ENCODE data around the gene NEMP1. TPM values are rescaled to one million over a fixed set of nuclear protein-coding genes. Genes with fewer than 3 reads are reported as not detected.

The NEMP1 gene
- total and polyA plus RNA-seq, 4 experiments from 2014 or later, result 4.6 to 27.2 (median 16.8) TPM

GRCh38 chr12:57112492-57113294, 34.1 kb upstream of the NEMP1 start:
- H3K9me3 Mint-ChIP-seq, result peaks cover 0 to 10% (median 0%) of the 10 kb centered on the region in 8 donors
- CTCF ChIA-PET (ENCODE audit: partially characterized antibody), result interaction anchor here (0.5 to 9.3 kb wide), 30 partner anchors 13 to 599 kb away, joined by 3 to 458 read pairs (median 5); partner anchors contain the start of genes LRP1, MYO1A, NAB2 and NEMP1

GRCh38 chr12:57111031-57111734, 32.6 kb upstream of the NEMP1 start, which contains the start of gene STAT6:
STAT6 (minus strand) TSS chr12:57111362; CDS start chr12:57108278, 3,084 bp downstream.
- peaks cover 22% of the 10 kb centered on the region for H3K36me3 ChIP-seq (ENCODE audit: insufficient read depth, low read length)
- ChIA-PET CTCF (ENCODE audit: partially characterized antibody) (interaction anchor here (0.6 to 9.3 kb wide), 31 partner anchors 9 to 597 kb away, joined by 3 to 458 read pairs (median 5); partner anchors contain the start of genes GLI1, LRP1, MYO1A and NAB2), POLR2A (ENCODE audit: partially characterized antibody) (interaction anchor here (0.5 to 12.1 kb wide), 31 partner anchors 10 to 1248 kb away, joined by 3 to 622 read pairs (median 6); partner anchors contain the start of genes ARHGAP9, BAZ2A, CNPY2 and IL23A)
- no peaks in the 10 kb centered on the region for H3K9me3 ChIP-seq (ENCODE audit: control insufficient read depth in 1 of 2, low read length in 2 of 2)
- intact Hi-C loops (cut with micrococcal nuclease), result loop anchor here (1.0 to 5.0 kb wide), 3 partner anchors 23 to 424 kb away; partner anchors contain the start of genes NEMP1 and PTGES3
- no peaks in the 10 kb centered on the region for H3K27me3 ChIP-seq (ENCODE audit: insufficient read depth, low read length)
- peaks cover 20 to 43% of the 10 kb centered on the region in 2 donors for H3K36me3 Mint-ChIP-seq
- peaks cover 28 to 64% (median 38%) of the 10 kb centered on the region in 4 donors for H3K4me1 Mint-ChIP-seq
- peaks cover 34% of the 10 kb centered on the region for H3K4me1 ChIP-seq (ENCODE audit: insufficient read depth, low read length)
- peak within 1 kb of the TSS; percentile 93 for H3K27ac ChIP-seq (ENCODE audit: low read depth, low read length)
- peak within 1 kb of the TSS; percentile 90 to 99 for H3K4me3 ChIP-seq (ENCODE audit: low read length in 2 of 2)
- H3K27me3 Mint-ChIP-seq, result peaks cover 0 to 4% of the 10 kb centered on the region in 2 donors
- H3K27ac Mint-ChIP-seq, result peak within 1 kb of the TSS; percentile 94 to 100 (median 98)
- H3K9me3 Mint-ChIP-seq, result peaks cover 0 to 10% (median 0%) of the 10 kb centered on the region in 8 donors
- peak within 1 kb of the TSS; percentile 93 to 100 (median 96) for H3K4me3 Mint-ChIP-seq
- DNase-seq, result peak; percentile 87 to 96 (median 90)

More at GRCh38 chr12:57112492-57113294, 34.1 kb upstream of the NEMP1 start:
- Mint-ChIP-seq H3K27ac (peak overlapping the region; percentile 94 to 100 (median 98)), H3K36me3 (peaks cover 8 to 28% of the 10 kb centered on the region in 2 donors), H3K4me3 (peak overlapping the region; percentile 93 to 100 (median 96)), H3K27me3 (peaks cover 0 to 4% of the 10 kb centered on the region in 2 donors), H3K4me1 (peaks cover 21 to 51% (median 31%) of the 10 kb centered on the region in 4 donors)
- H3K9me3 ChIP-seq (ENCODE audit: control insufficient read depth in 1 of 2, low read length in 2 of 2), result no peaks in the 10 kb centered on the region
- H3K27ac ChIP-seq (ENCODE audit: low read depth, low read length), result peak overlapping the region; percentile 93
- peak overlapping the region in 1 of 2 donors; percentile 90 for H3K4me3 ChIP-seq (ENCODE audit: low read length in 2 of 2)
- H3K27me3 ChIP-seq (ENCODE audit: insufficient read depth, low read length), result no peaks in the 10 kb centered on the region
- peaks cover 7% of the 10 kb centered on the region for H3K36me3 ChIP-seq (ENCODE audit: insufficient read depth, low read length)
- peaks cover 31% of the 10 kb centered on the region for H3K4me1 ChIP-seq (ENCODE audit: insufficient read depth, low read length)
- POLR2A ChIA-PET (ENCODE audit: partially characterized antibody), result interaction anchor here (0.6 to 12.1 kb wide), 37 partner anchors 8 to 856 kb away, joined by 3 to 622 read pairs (median 5); partner anchors contain the start of genes BAZ2A, IL23A, LRP1 and NAB2
- no peak for DNase-seq
- intact Hi-C loops (cut with micrococcal nuclease), result loop anchor here (1.0 to 5.0 kb wide), 8 partner anchors 12 to 599 kb away; partner anchors contain the start of genes LRP1 and PTGES3

DNA sequence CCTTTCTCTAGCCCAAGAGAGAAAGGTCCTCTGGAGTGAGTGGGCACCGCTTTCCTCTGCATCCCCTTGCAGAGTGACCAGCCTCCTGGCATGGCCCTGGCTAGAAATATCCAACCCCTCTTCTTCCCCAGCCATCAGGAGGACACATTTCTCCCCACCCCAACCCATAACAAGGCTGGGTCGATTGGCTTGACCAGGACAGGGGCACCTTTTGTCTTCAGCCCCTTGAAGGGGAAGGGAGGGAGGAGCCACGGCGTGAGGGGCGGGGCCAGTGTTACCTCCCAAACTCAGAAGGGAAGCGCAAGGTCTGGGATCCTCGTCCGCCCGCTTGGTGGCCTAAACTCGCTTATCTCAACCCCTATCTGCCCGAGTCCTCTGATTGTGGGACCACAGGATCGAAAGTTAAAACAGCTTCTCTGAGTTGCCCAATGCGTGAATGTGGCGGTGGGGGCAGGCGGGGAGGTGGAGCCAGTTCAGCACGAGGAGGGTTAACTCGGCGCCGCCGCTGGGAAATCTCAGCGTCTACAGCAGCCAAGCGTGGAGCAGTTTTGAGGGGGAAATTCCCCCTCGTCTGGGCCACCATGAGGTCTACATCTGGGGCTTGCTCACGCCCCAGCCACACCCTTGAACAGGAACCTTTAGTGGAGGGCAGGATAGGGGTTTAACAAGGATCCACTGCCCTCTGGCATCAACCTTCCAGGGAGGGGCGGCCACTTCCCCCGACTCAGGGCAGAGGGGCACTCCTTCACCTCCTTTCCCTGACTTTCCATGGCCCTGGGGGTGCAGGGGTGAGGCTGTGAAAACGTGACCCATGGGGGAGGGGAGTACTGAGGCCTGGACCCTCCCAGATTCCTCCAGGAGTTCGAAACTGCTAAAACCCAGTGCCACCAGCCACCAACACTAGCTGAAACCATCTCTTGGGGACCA, 31.8 kb upstream of the NEMP1 start:
- H3K27ac Mint-ChIP-seq, result peak overlapping the region; percentile 94 to 100 (median 98)
- peaks cover 0 to 4% of the 10 kb centered on the region in 2 donors for H3K27me3 Mint-ChIP-seq
- peaks cover 23 to 49% of the 10 kb centered on the region in 2 donors for H3K36me3 Mint-ChIP-seq
- H3K4me1 Mint-ChIP-seq, result peaks cover 28 to 64% (median 38%) of the 10 kb centered on the region in 4 donors
- ChIA-PET CTCF (ENCODE audit: partially characterized antibody) (interaction anchor here (0.6 to 9.3 kb wide), 14 partner anchors 13 to 474 kb away, joined by 3 to 458 read pairs (median 8); partner anchors contain the start of genes LRP1, MYO1A, NAB2 and NACA), POLR2A (ENCODE audit: partially characterized antibody) (interaction anchor here (0.5 to 12.1 kb wide), 21 partner anchors 14 to 1247 kb away, joined by 3 to 622 read pairs (median 15); partner anchors contain the start of genes BAZ2A, LRP1, NAB2 and NEMP1)
- H3K4me3 ChIP-seq (ENCODE audit: low read length in 2 of 2), result peak overlapping the region; percentile 90 to 99
- H3K27ac ChIP-seq (ENCODE audit: low read depth, low read length), result peak overlapping the region; percentile 93
- H3K9me3 Mint-ChIP-seq, result peaks cover 0 to 10% (median 0%) of the 10 kb centered on the region in 8 donors
- peaks cover 34% of the 10 kb centered on the region for H3K4me1 ChIP-seq (ENCODE audit: insufficient read depth, low read length)
- H3K4me3 Mint-ChIP-seq, result peak overlapping the region; percentile 93 to 100 (median 96)
- no peaks in the 10 kb centered on the region for H3K9me3 ChIP-seq (ENCODE audit: control insufficient read depth in 1 of 2, low read length in 2 of 2)
- peak; percentile 46 to 92 (median 56) for DNase-seq
- intact Hi-C loops (cut with micrococcal nuclease), result loop anchor here (1.0 to 5.0 kb wide), 3 partner anchors 22 to 423 kb away; partner anchors contain the start of genes NEMP1 and PTGES3
- no peaks in the 10 kb centered on the region for H3K27me3 ChIP-seq (ENCODE audit: insufficient read depth, low read length)
- H3K36me3 ChIP-seq (ENCODE audit: insufficient read depth, low read length), result peaks cover 30% of the 10 kb centered on the region

DNA sequence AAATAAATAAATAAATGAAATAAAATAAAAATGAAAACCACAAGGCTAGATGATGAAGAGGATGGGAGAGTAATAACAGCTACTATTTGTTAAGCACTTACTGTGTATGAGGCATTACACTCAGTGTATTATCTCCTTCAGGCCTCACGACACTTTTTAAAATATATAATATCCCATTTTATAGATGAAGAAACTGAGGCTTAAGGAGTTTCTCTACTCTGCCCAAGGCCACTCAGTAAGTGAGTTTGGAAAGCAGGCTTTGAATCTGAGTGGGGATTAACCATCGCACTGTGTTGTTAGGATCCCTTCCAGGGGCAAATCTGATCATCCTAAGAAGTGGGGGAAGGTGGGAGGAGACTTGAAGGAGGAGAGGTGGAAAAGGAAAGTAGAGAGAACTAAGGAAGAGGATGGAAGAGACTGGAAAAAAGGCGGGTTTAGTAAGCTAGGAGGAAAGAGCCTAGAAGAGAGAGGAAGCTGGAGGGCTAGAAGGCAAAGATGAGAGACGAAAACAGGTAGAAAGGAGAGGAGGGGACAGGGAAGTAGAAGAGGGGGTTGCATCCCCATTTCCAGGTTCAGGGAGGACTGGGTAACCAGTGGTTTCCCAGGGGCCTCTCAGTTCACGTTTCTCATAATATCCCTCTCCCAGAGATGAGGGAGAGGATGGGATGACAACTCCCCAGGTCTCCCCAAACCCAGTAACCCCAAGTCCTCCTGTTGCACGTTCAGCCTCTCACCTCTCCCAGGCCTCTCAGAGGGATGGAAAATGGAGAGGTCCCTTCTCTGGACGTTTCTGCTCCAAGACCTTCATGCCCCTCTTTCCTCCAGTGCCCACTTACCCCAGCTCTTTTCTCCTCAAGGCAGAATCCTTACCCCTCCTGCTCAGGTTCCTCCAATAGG, 30.9 kb upstream of the NEMP1 start:
- no peak for DNase-seq
- intact Hi-C loops (cut with micrococcal nuclease), result loop anchor here (5.0 kb wide), 1 partner anchor 422 kb away; the partner anchor contains the start of gene PTGES3
- Mint-ChIP-seq H3K9me3 (peaks cover 0 to 10% (median 0%) of the 10 kb centered on the region in 8 donors), H3K4me1 (peaks cover 28 to 64% (median 40%) of the 10 kb centered on the region in 4 donors), H3K36me3 (peaks cover 27 to 57% of the 10 kb centered on the region in 2 donors), H3K4me3 (peak overlapping the region; percentile 93 to 100 (median 96)), H3K27ac (peak overlapping the region; percentile 94 to 100 (median 98)), H3K27me3 (peaks cover 0 to 4% of the 10 kb centered on the region in 2 donors)
- H3K27me3 ChIP-seq (ENCODE audit: insufficient read depth, low read length), result no peaks in the 10 kb centered on the region
- peaks cover 34% of the 10 kb centered on the region for H3K4me1 ChIP-seq (ENCODE audit: insufficient read depth, low read length)
- peak overlapping the region; percentile 90 to 99 for H3K4me3 ChIP-seq (ENCODE audit: low read length in 2 of 2)
- H3K36me3 ChIP-seq (ENCODE audit: insufficient read depth, low read length), result peaks cover 39% of the 10 kb centered on the region
- ChIA-PET CTCF (ENCODE audit: partially characterized antibody) (interaction anchor here (1.0 to 9.3 kb wide), 4 partner anchors 14 to 38 kb away, joined by 3 to 458 read pairs (median 98); partner anchors contain the start of genes LRP1, NAB2 and NEMP1), POLR2A (ENCODE audit: partially characterized antibody) (interaction anchor here (0.6 to 12.1 kb wide), 7 partner anchors 15 to 384 kb away, joined by 3 to 622 read pairs (median 90); partner anchors contain the start of genes NAB2, NEMP1 and ZBTB39)
- peak overlapping the region; percentile 93 for H3K27ac ChIP-seq (ENCODE audit: low read depth, low read length)
- H3K9me3 ChIP-seq (ENCODE audit: control insufficient read depth in 1 of 2, low read length in 2 of 2), result no peaks in the 10 kb centered on the region

DNA sequence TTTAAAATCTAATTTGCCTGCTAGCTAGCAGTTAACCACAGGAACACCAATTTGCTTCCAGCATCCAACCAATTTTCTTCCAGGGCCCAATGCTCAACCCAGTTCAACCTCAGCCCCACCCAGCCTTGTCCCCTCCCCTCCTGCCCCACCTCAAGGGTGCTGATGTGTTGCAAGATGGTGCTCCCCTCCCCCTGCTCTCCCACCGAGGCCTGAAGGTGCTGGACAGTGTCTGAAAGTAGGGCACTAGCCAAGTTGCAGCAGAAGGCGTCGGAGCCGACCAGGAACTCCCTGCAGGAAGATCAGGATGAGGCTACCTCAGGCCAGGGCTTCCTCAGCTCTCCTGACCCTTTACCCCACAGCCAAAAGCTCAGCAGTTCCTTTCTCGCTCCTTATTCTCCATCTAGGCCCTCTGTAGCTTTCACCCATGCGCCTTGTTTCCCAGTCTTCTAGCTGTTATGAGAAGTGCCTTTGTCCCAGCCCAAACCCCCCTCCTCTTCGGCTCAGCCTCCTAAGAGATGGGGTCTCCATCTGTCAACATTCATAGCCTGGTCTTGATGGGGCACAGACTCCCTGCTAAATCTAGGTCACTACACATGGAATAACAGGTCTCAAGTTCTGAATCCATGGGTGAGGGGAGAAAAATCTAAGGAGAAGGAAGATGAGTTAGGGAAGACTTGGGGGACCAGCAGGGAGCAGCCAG, 29.0 kb upstream of the NEMP1 start:
- ChIA-PET POLR2A (ENCODE audit: partially characterized antibody) (interaction anchor here (5.3 to 12.1 kb wide), 2 partner anchors 13 to 27 kb away, joined by 284 to 622 read pairs; partner anchors contain the start of genes NAB2 and NEMP1), CTCF (ENCODE audit: partially characterized antibody) (interaction anchor here (1.2 to 9.3 kb wide), 6 partner anchors 11 to 72 kb away, joined by 3 to 458 read pairs (median 46); partner anchors contain the start of genes LRP1, NAB2 and NEMP1)
- Mint-ChIP-seq H3K27ac (peak overlapping the region in 6 of 7 donors; percentile 70 to 94 (median 86)), H3K4me1 (peaks cover 27 to 60% (median 38%) of the 10 kb centered on the region in 4 donors), H3K36me3 (peaks cover 27 to 65% of the 10 kb centered on the region in 2 donors), H3K4me3 (peak overlapping the region in 7 of 8 donors; percentile 21 to 62 (median 51)), H3K9me3 (peaks cover 0 to 10% (median 0%) of the 10 kb centered on the region in 8 donors), H3K27me3 (peaks cover 0 to 4% of the 10 kb centered on the region in 2 donors)
- Histone ChIP-seq H3K27me3 (ENCODE audit: insufficient read depth, low read length) (no peaks in the 10 kb centered on the region), H3K36me3 (ENCODE audit: insufficient read depth, low read length) (peaks cover 47% of the 10 kb centered on the region), H3K27ac (ENCODE audit: low read depth, low read length) (no peak overlapping the region), H3K9me3 (ENCODE audit: control insufficient read depth in 1 of 2, low read length in 2 of 2) (no peaks in the 10 kb centered on the region), H3K4me3 (ENCODE audit: low read length in 2 of 2) (no peak overlapping the region), H3K4me1 (ENCODE audit: insufficient read depth, low read length) (peaks cover 32% of the 10 kb centered on the region)
- intact Hi-C loops (cut with micrococcal nuclease), result no loop called here
- DNase-seq, result no peak

Measured in CD4-positive, alpha-beta memory T cell (primary cell).